ENCODE measurements around the gene MTHFSD. TPM values are rescaled to one million over a fixed set of nuclear protein-coding genes. Genes with fewer than 3 reads are reported as not detected.

MTHFSD gene
- polyA plus RNA-seq, 1 of the 3 experiments (the other 2 are of a cell fraction) = 15.6 TPM

GRCh38 chr16:86517652-86518258, 37.3 kb downstream of the MTHFSD start (continued):
- TF ChIP-seq FOXJ3 (CRISPR knock-in tag; IDR thresholded peaks at IDR 0.05) = no peak
- 0 out of 2 replicates have a peak, but pooled peaks have one; percentile 35 for TF ChIP-seq MXI1 (IDR thresholded peaks at IDR 0.05; ENCODE audit: low read depth, low read length)

- H3K79me2 ChIP-seq (ENCODE audit: insufficient read depth) = no peaks in the 10 kb centered on the region
- ChIA-PET CTCF (interaction anchor here (1.0 to 10.0 kb wide), 34 partner anchors 9 to 701 kb away, joined by 3 to 178 read pairs (median 4); no protein-coding TSS in a partner anchor), POLR2A (no interaction called here)
- no peak for DNase-seq
- no peak for TF ChIP-seq PBX3 (IDR thresholded peaks at IDR 0.05)
- no peak for TF ChIP-seq TEAD4 (IDR thresholded peaks at IDR 0.05; ENCODE audit: borderline replicate concordance, insufficient read depth)
- no peak for TF ChIP-seq FOSL2 (IDR thresholded peaks at IDR 0.05; ENCODE audit: borderline replicate concordance, low read depth)
- no peak for TF ChIP-seq REST (IDR thresholded peaks at IDR 0.05; ENCODE audit: low read depth, low read length)
- no peak for TF ChIP-seq MAX (IDR thresholded peaks at IDR 0.05; ENCODE audit: low read depth)
- no peak for TF ChIP-seq EZH2phosphoT487 (IDR thresholded peaks at IDR 0.05; ENCODE audit: borderline replicate concordance, low read depth)
- no peak for TF ChIP-seq SMC3 (IDR thresholded peaks at IDR 0.05; ENCODE audit: low read depth, low read length)
- no peak for TF ChIP-seq ELF1 (IDR thresholded peaks at IDR 0.05)
- TF ChIP-seq TAF1 (IDR thresholded peaks at IDR 0.05; ENCODE audit: borderline replicate concordance, low read depth, low read length) = no peak
- H3K4me3 ChIP-seq (ENCODE audit: low read depth in 2 of 2, low read length in 1 of 2) = no peak overlapping the region
- no peaks in the 10 kb centered on the region for H3F3A ChIP-seq (replicated peaks; ENCODE audit: insufficient read depth)
- no peaks in the 10 kb centered on the region for H3K4me1 ChIP-seq (ENCODE audit: control insufficient read depth in 1 of 2, insufficient read depth in 2 of 2, low read depth in 1 of 2, low read length in 1 of 2)
- H3K27ac ChIP-seq (ENCODE audit: low read depth in 2 of 2, low read length in 1 of 2) = no peak overlapping the region
- H3K9me3 ChIP-seq = no peaks in the 10 kb centered on the region
- no peak overlapping the region for H3K9ac ChIP-seq
- no peaks in the 10 kb centered on the region for H3K36me3 ChIP-seq (replicated peaks in 1 of 2; ENCODE audit: control insufficient read depth in 1 of 2, insufficient read depth in 2 of 2, low read length in 1 of 2)
- 0 out of 2 replicates have a peak, but pooled peaks cover 3% of the 10 kb centered on the region for H4K20me1 ChIP-seq (ENCODE audit: insufficient read depth)
- 37% methylated on average over 6 of the region's 9 CpGs for WGBS (ENCODE audit: low lambda C conversion rate)
- no peaks in the 10 kb centered on the region for H3K9me2 ChIP-seq
- no peak overlapping the region for H2AFZ ChIP-seq (ENCODE audit: low read depth)
- H3K27me3 ChIP-seq (ENCODE audit: insufficient read depth) = peaks cover 80% of the 10 kb centered on the region
- no peak overlapping the region for H3K4me2 ChIP-seq
These were observed 38.0 kb downstream of the MTHFSD start for GRCh38 chr16:86517033-86517432.
